ENCODE measurements around the gene PRKD2. TPM values are rescaled to one million over a fixed set of nuclear protein-coding genes. Genes with fewer than 3 reads are reported as not detected.

PRKD2 gene
- total RNA-seq, 3 donors from 2014 or later, result 52.5 to 70.5 (median 62.9) TPM

GRCh38 chr19:46696866-46697203, 20.1 kb downstream of the PRKD2 start:
- ATAC-seq (no peak), DNase-seq (peak in 1 of 3 donors; percentile 36)
- intact Hi-C loops (cut with DNase I, micrococcal nuclease), result no loop called here
- peaks cover 13% of the 10 kb centered on the region for H3K36me3 ChIP-seq (ENCODE audit: low read depth)
- H3K4me3 ChIP-seq, result no peak overlapping the region
- H3K9me3 ChIP-seq, result no peaks in the 10 kb centered on the region
- TF ChIP-seq, protein P1, sequence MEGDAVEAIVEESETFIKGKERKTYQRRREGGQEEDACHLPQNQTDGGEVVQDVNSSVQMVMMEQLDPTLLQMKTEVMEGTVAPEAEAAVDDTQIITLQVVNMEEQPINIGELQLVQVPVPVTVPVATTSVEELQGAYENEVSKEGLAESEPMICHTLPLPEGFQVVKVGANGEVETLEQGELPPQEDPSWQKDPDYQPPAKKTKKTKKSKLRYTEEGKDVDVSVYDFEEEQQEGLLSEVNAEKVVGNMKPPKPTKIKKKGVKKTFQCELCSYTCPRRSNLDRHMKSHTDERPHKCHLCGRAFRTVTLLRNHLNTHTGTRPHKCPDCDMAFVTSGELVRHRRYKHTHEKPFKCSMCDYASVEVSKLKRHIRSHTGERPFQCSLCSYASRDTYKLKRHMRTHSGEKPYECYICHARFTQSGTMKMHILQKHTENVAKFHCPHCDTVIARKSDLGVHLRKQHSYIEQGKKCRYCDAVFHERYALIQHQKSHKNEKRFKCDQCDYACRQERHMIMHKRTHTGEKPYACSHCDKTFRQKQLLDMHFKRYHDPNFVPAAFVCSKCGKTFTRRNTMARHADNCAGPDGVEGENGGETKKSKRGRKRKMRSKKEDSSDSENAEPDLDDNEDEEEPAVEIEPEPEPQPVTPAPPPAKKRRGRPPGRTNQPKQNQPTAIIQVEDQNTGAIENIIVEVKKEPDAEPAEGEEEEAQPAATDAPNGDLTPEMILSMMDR (IDR thresholded peaks at IDR 0.05), result no peak
- H3K4me1 ChIP-seq (ENCODE audit: low read depth), result peaks cover 5% of the 10 kb centered on the region

DNA sequence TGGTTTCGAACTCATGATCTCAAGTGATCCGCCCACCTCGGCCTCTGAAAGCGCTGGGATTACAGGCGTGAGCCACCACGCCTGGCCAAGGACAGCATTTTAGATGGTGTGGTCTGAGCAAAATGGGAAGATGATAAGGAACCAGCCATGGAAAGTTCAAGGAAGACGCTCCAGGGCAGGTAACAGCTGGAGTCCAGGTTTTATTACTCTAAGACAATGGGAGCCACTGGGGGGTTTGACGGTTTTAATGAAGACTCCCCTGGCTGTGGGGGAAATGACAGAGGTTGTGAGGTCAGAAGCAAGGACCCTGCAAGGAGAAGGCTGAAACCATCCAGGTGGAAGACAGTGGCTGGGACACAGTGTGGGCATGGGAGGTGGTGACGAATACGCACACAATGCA, 20.9 kb downstream of the PRKD2 start:
- intact Hi-C loops (cut with DNase I, micrococcal nuclease), result no loop called here
- TF ChIP-seq, protein P1 (IDR thresholded peaks at IDR 0.05), result no peak
- ATAC-seq (no peak), DNase-seq (no peak)
- Histone ChIP-seq H3K36me3 (ENCODE audit: low read depth) (peaks cover 13% of the 10 kb centered on the region), H3K4me3 (no peak overlapping the region), H3K9me3 (no peaks in the 10 kb centered on the region), H3K4me1 (ENCODE audit: low read depth) (peaks cover 5% of the 10 kb centered on the region)

- intact Hi-C loops (cut with DNase I, micrococcal nuclease), result no loop called here
- TF ChIP-seq, protein P1 (IDR thresholded peaks at IDR 0.05), result no peak
- no peak for ATAC-seq
- Histone ChIP-seq H3K4me1 (ENCODE audit: low read depth) (peaks cover 5% of the 10 kb centered on the region), H3K9me3 (no peaks in the 10 kb centered on the region), H3K4me3 (no peak overlapping the region), H3K36me3 (ENCODE audit: low read depth) (peaks cover 19% of the 10 kb centered on the region)
- no peak for DNase-seq
These were observed 23.2 kb downstream of the PRKD2 start for GRCh38 chr19:46693760-46694159.

GRCh38 chr19:46692918-46693722, 23.8 kb downstream of the PRKD2 start:
- ATAC-seq (no peak), DNase-seq (no peak)
- Histone ChIP-seq H3K4me1 (ENCODE audit: low read depth) (peaks cover 5% of the 10 kb centered on the region), H3K4me3 (no peak overlapping the region), H3K9me3 (no peaks in the 10 kb centered on the region), H3K36me3 (ENCODE audit: low read depth) (peaks cover 19% of the 10 kb centered on the region)
- TF ChIP-seq, protein P1 (IDR thresholded peaks at IDR 0.05), result no peak
- intact Hi-C loops (cut with DNase I, micrococcal nuclease), result no loop called here

GRCh38 chr19:46691948-46692347, 25.0 kb downstream of the PRKD2 start:
- intact Hi-C loops (cut with DNase I, micrococcal nuclease), result no loop called here
- Histone ChIP-seq H3K4me3 (no peak overlapping the region), H3K4me1 (ENCODE audit: low read depth) (no peaks in the 10 kb centered on the region), H3K9me3 (no peaks in the 10 kb centered on the region), H3K36me3 (ENCODE audit: low read depth) (peaks cover 19% of the 10 kb centered on the region)
- DNase-seq (no peak), ATAC-seq (no peak)
- TF ChIP-seq, protein P1 (IDR thresholded peaks at IDR 0.05), result no peak

Measured in mucosa of descending colon (tissue), 3 donors.